Measurements from ENCODE around the gene CEP89. TPM values are rescaled to one million over a fixed set of nuclear protein-coding genes. Genes with fewer than 3 reads are reported as not detected.

Gene CEP89
- total RNA-seq, 2 donors from 2014 or later = 4.6 to 8.3 TPM

- peaks cover 13% of the 10 kb centered on the region for H3K36me3 ChIP-seq
- no peaks in the 10 kb centered on the region for H3K9me3 ChIP-seq
- no peak overlapping the region for H3K27ac ChIP-seq
- no peak for TF ChIP-seq CTCF (IDR thresholded peaks at IDR 0.05)
- no peaks in the 10 kb centered on the region for H3K27me3 ChIP-seq
- H3K4me3 ChIP-seq = no peak overlapping the region
- H3K4me1 ChIP-seq = no peaks in the 10 kb centered on the region
- DNase-seq (ENCODE audit: low spot score) = no peak
These were observed 56.7 kb downstream of the CEP89 start for GRCh38 chr19:32914879-32915660.

- Histone ChIP-seq H3K36me3 (peaks cover 28% of the 10 kb centered on the region), H3K27ac (no peak overlapping the region), H3K9me3 (no peaks in the 10 kb centered on the region), H3K4me3 (no peak overlapping the region), H3K4me1 (no peaks in the 10 kb centered on the region), H3K27me3 (no peaks in the 10 kb centered on the region)
- no peak for TF ChIP-seq CTCF (IDR thresholded peaks at IDR 0.05)
- no peak for DNase-seq (ENCODE audit: low spot score)
These were observed 60.3 kb downstream of the CEP89 start for GRCh38 chr19:32911467-32911866.

- TF ChIP-seq CTCF (IDR thresholded peaks at IDR 0.05) = no peak
- Histone ChIP-seq H3K27ac (no peak overlapping the region), H3K4me1 (no peaks in the 10 kb centered on the region), H3K9me3 (peaks cover 0 to 1% of the 10 kb centered on the region in 2 donors), H3K4me3 (no peak overlapping the region), H3K27me3 (no peaks in the 10 kb centered on the region), H3K36me3 (peaks cover 28% of the 10 kb centered on the region)
- DNase-seq (ENCODE audit: low spot score) = no peak
These were observed 60.9 kb downstream of the CEP89 start for GRCh38 chr19:32910874-32911273.

GRCh38 chr19:32910094-32910493 is 61.7 kb downstream of the CEP89 start:
- no peak for DNase-seq (ENCODE audit: low spot score)
- Histone ChIP-seq H3K9me3 (peaks cover 0 to 9% of the 10 kb centered on the region in 2 donors), H3K27me3 (no peaks in the 10 kb centered on the region), H3K4me3 (no peak overlapping the region), H3K27ac (no peak overlapping the region), H3K4me1 (no peaks in the 10 kb centered on the region), H3K36me3 (peaks cover 28% of the 10 kb centered on the region)
- TF ChIP-seq CTCF (IDR thresholded peaks at IDR 0.05) = no peak

- Histone ChIP-seq H3K4me1 (no peaks in the 10 kb centered on the region), H3K9me3 (peaks cover 0 to 9% of the 10 kb centered on the region in 2 donors), H3K27ac (no peak overlapping the region), H3K27me3 (no peaks in the 10 kb centered on the region), H3K36me3 (peaks cover 21% of the 10 kb centered on the region), H3K4me3 (no peak overlapping the region)
- DNase-seq (ENCODE audit: low spot score) = no peak
- no peak for TF ChIP-seq CTCF (IDR thresholded peaks at IDR 0.05)
These were observed 62.5 kb downstream of the CEP89 start for GRCh38 chr19:32909257-32909656.

All from right atrium auricular region (tissue), 2 donors.